ENCODE data around the gene SMPD2. TPM values are rescaled to one million over a fixed set of nuclear protein-coding genes. Genes with fewer than 3 reads are reported as not detected.

SMPD2 gene
- 10 to 100 TPM; 13.4 to 24.8 (median 22.7) TPM for total RNA-seq
- long read RNA-seq, donor 1, transcript SMPD2-201 (10 exons, 1,645 nt) = major isoform, 12 of 33 reads
- long read RNA-seq, donor 1, partial matches to known transcripts = 4 of 33 reads
- long read RNA-seq, donor 1, other reads (novel, unspliced or antisense) = 17 of 33 reads
- long read RNA-seq, donor 2, transcript SMPD2-201 (10 exons, 1,645 nt) = major isoform, 30 of 44 reads
- long read RNA-seq, donor 2, partial matches to known transcripts = 2 of 44 reads
- long read RNA-seq, donor 2, other reads (novel, unspliced or antisense) = 11 of 44 reads

GRCh38 chr6:109440331-109441068 is at the start of gene SMPD2, which contains the start of gene PPIL6:
TSS of gene SMPD2 (plus strand) at chr6:109440724. CDS start at chr6:109441122, 398 bp downstream.
TSS of gene PPIL6 (minus strand) at chr6:109440628. CDS start at chr6:109440590, 38 bp downstream.
- intact Hi-C loops (cut with DNase I, micrococcal nuclease) = no loop called here
- H3K4me1 ChIP-seq (ENCODE audit: low read depth) = peaks cover 8% of the 10 kb centered on the region
- peak within 1 kb of the TSS; percentile 78 for H3K4me3 ChIP-seq
- no peaks in the 10 kb centered on the region for H3K9me3 ChIP-seq
- peak; percentile 87 to 92 (median 91) for DNase-seq
- TF ChIP-seq CTCF (IDR thresholded peaks at IDR 0.05) = no peak
- H3K36me3 ChIP-seq (ENCODE audit: low read depth) = no peaks in the 10 kb centered on the region
- peak; percentile 93 for ATAC-seq

- TF ChIP-seq CTCF (IDR thresholded peaks at IDR 0.05) = no peak
- H3K36me3 ChIP-seq (ENCODE audit: low read depth) = no peaks in the 10 kb centered on the region
These were observed 47.2 kb upstream of the SMPD2 start for GRCh38 chr6:109393157-109393885.

GRCh38 chr6:109393886-109394281 is 46.6 kb upstream of the SMPD2 start:
- peak; percentile 63 for ATAC-seq

More at GRCh38 chr6:109393157-109393885, 47.2 kb upstream of the SMPD2 start:
- Histone ChIP-seq H3K4me1 (ENCODE audit: low read depth) (no peaks in the 10 kb centered on the region), H3K9me3 (no peaks in the 10 kb centered on the region), H3K4me3 (no peak overlapping the region)
- intact Hi-C loops (cut with DNase I, micrococcal nuclease) = no loop called here
- ATAC-seq (no peak), DNase-seq (no peak)

GRCh38 chr6:109396046-109396718 is 44.3 kb upstream of the SMPD2 start:
- ATAC-seq (no peak), DNase-seq (no peak)
- no peak for TF ChIP-seq CTCF (IDR thresholded peaks at IDR 0.05)
- no peaks in the 10 kb centered on the region for H3K9me3 ChIP-seq
- no peak overlapping the region for H3K4me3 ChIP-seq
- no peaks in the 10 kb centered on the region for H3K36me3 ChIP-seq (ENCODE audit: low read depth)
- intact Hi-C loops (cut with DNase I, micrococcal nuclease) = no loop called here
- no peaks in the 10 kb centered on the region for H3K4me1 ChIP-seq (ENCODE audit: low read depth)

More at GRCh38 chr6:109393886-109394281, 46.6 kb upstream of the SMPD2 start:
- Histone ChIP-seq H3K4me3 (no peak overlapping the region), H3K9me3 (no peaks in the 10 kb centered on the region), H3K4me1 (ENCODE audit: low read depth) (no peaks in the 10 kb centered on the region), H3K36me3 (ENCODE audit: low read depth) (no peaks in the 10 kb centered on the region)
- intact Hi-C loops (cut with DNase I, micrococcal nuclease) = no loop called here
- DNase-seq = no peak
- TF ChIP-seq CTCF (IDR thresholded peaks at IDR 0.05) = no peak

GRCh38 chr6:109397020-109397419 is 43.5 kb upstream of the SMPD2 start:
- Histone ChIP-seq H3K36me3 (ENCODE audit: low read depth) (no peaks in the 10 kb centered on the region), H3K4me1 (ENCODE audit: low read depth) (no peaks in the 10 kb centered on the region), H3K9me3 (no peaks in the 10 kb centered on the region), H3K4me3 (no peak overlapping the region)
- TF ChIP-seq CTCF (IDR thresholded peaks at IDR 0.05) = no peak
- intact Hi-C loops (cut with DNase I, micrococcal nuclease) = no loop called here
- peak in 1 of 3 donors; percentile 47 for DNase-seq
- ATAC-seq = peak; percentile 66
